Activated CD8-positive, alpha-beta T cell treated with anti-CD3 and anti-CD28 coated beads, Interleukin-2, amount 10 ng/mL, durations not matched to agents 7 days and 5 days (primary cell): ENCODE data around the gene DDX3Y. TPM values are rescaled to one million over a fixed set of nuclear protein-coding genes. Genes with fewer than 3 reads are reported as not detected.

ENCODE experiments used
- ATAC-seq: fragments of 150-1000 bp; cut with Tn5 transposase; one replicate; pipeline ENCODE4 v1.10.0; 2021; ENCODE audit warnings: moderate library complexity
- CTCF ChIA-PET: fragments of 350-600 bp; sonication (Branson Sonifier 250); formaldehyde crosslinking; loops from one replicate; lab custom pipeline; 2021; ENCODE audit warnings: antibody characterized with exemption; lab: Charles Lee
- POLR2A ChIA-PET: fragments of 350-600 bp; sonication (Branson Sonifier 250); formaldehyde crosslinking; loops from one replicate; lab custom pipeline; 2021; ENCODE audit warnings: antibody characterized with exemption; lab: Charles Lee
- DNase-seq: peaks from one replicate; pipeline ENCODE4 v3.0.0-alpha.2; 2020
- H3K27ac Mint-ChIP-seq: one replicate; pipeline ENCODE4 v1.8.0; 2021; ENCODE audit warnings: mild to moderate bottlenecking, mixed read lengths
- H3K27me3 Mint-ChIP-seq: one replicate; pipeline ENCODE4 v1.8.0; 2021; ENCODE audit warnings: low read depth, mixed read lengths
- H3K36me3 Mint-ChIP-seq: one replicate; pipeline ENCODE4 v1.8.0; 2021; ENCODE audit warnings: low read depth, mixed read lengths
- H3K4me1 Mint-ChIP-seq: one replicate; pipeline ENCODE4 v1.8.0; 2021; ENCODE audit warnings: low read depth, mixed read lengths
- H3K4me3 Mint-ChIP-seq: one replicate; pipeline ENCODE4 v1.8.0; 2021; ENCODE audit warnings: mild to moderate bottlenecking, mixed read lengths
- H3K9me3 Mint-ChIP-seq: one replicate; pipeline ENCODE4 v1.8.0; 2022; ENCODE audit warnings: mixed read lengths; ENCODE audit not compliant: insufficient read depth
- total RNA-seq, 2 experiments: library from RNA; stranded (reverse); gene quantifications; one replicate each; pipeline ENCODE4 v1.2.3, GENCODE V29; 2021

Gene DDX3Y
- total RNA-seq = 10 to 100 TPM; 74.8 to 80.6 TPM

GRCh38 chrY:12904618-12905516 is at the start of gene DDX3Y:
DDX3Y (plus strand) TSS chrY:12904868; CDS start chrY:12904937, 69 bp downstream.
- ChIA-PET CTCF (no interaction called here), POLR2A (interaction anchor here (1.0 to 1.2 kb wide), 2 partner anchors 243 to 575 kb away, joined by 3 to 6 read pairs; partner anchors contain the start of gene UTY)
- peak; percentile 86 for ATAC-seq
- Mint-ChIP-seq H3K36me3 (peaks cover 17% of the 10 kb centered on the region), H3K4me1 (peaks cover 22% of the 10 kb centered on the region), H3K4me3 (peak within 1 kb of the TSS; percentile 97), H3K27me3 (peaks cover under 1% of the 10 kb centered on the region), H3K27ac (peak within 1 kb of the TSS; percentile 100), H3K9me3 (no peaks in the 10 kb centered on the region)
- DNase-seq = peak; percentile 92

- H3K27ac Mint-ChIP-seq = no peak overlapping the region
- ChIA-PET POLR2A (interaction anchor here (0.6 kb wide), 1 partner anchor 9 kb away, joined by 3 read pairs; no protein-coding TSS in a partner anchor), CTCF (no interaction called here)
- no peak overlapping the region for H3K4me3 Mint-ChIP-seq
- DNase-seq = no peak
- H3K9me3 Mint-ChIP-seq = no peaks in the 10 kb centered on the region
- peaks cover 24% of the 10 kb centered on the region for H3K36me3 Mint-ChIP-seq
- no peaks in the 10 kb centered on the region for H3K27me3 Mint-ChIP-seq
- H3K4me1 Mint-ChIP-seq = peaks cover 2% of the 10 kb centered on the region
- no peak for ATAC-seq
Measured at GRCh38 chrY:12855791-12856275, 48.8 kb upstream of the DDX3Y start.

- Mint-ChIP-seq H3K9me3 (no peaks in the 10 kb centered on the region), H3K27ac (no peak overlapping the region), H3K4me3 (no peak overlapping the region), H3K36me3 (no peaks in the 10 kb centered on the region), H3K4me1 (no peaks in the 10 kb centered on the region), H3K27me3 (no peaks in the 10 kb centered on the region)
- CTCF ChIA-PET = no interaction called here
- no peak for ATAC-seq
- POLR2A ChIA-PET = no interaction called here
- no peak for DNase-seq
Measured at GRCh38 chrY:12867960-12868359, 36.7 kb upstream of the DDX3Y start.

- no peak for DNase-seq
Measured at GRCh38 chrY:12896973-12897372, 7.7 kb upstream of the DDX3Y start.

GRCh38 chrY:12898604-12899003 is 6.1 kb upstream of the DDX3Y start:
- H3K36me3 Mint-ChIP-seq = no peaks in the 10 kb centered on the region
- ChIA-PET CTCF (no interaction called here), POLR2A (no interaction called here)
- no peak overlapping the region for H3K27ac Mint-ChIP-seq
- DNase-seq (no peak), ATAC-seq (no peak)
- H3K27me3 Mint-ChIP-seq = peaks cover 5% of the 10 kb centered on the region
- H3K9me3 Mint-ChIP-seq = no peaks in the 10 kb centered on the region
- H3K4me1 Mint-ChIP-seq = no peaks in the 10 kb centered on the region
- no peak overlapping the region for H3K4me3 Mint-ChIP-seq

More at GRCh38 chrY:12896973-12897372, 7.7 kb upstream of the DDX3Y start:
- POLR2A ChIA-PET = interaction anchor here (0.6 kb wide), 1 partner anchor 11 kb away, joined by 3 read pairs; no protein-coding TSS in a partner anchor
- no peak for ATAC-seq
- peaks cover 5% of the 10 kb centered on the region for H3K27me3 Mint-ChIP-seq
- CTCF ChIA-PET = no interaction called here
- no peak overlapping the region for H3K27ac Mint-ChIP-seq
- H3K9me3 Mint-ChIP-seq = no peaks in the 10 kb centered on the region
- H3K4me1 Mint-ChIP-seq = no peaks in the 10 kb centered on the region
- H3K36me3 Mint-ChIP-seq = no peaks in the 10 kb centered on the region
- no peak overlapping the region for H3K4me3 Mint-ChIP-seq

- POLR2A ChIA-PET = no interaction called here
- peak; percentile 82 for DNase-seq
- peaks cover 23% of the 10 kb centered on the region for H3K36me3 Mint-ChIP-seq
- H3K4me3 Mint-ChIP-seq = peak overlapping the region; percentile 97
- peaks cover 27% of the 10 kb centered on the region for H3K4me1 Mint-ChIP-seq
- peak; percentile 59 for ATAC-seq
- H3K27ac Mint-ChIP-seq = peak overlapping the region; percentile 100
- CTCF ChIA-PET = interaction anchor here (1.1 kb wide), 1 partner anchor 438 kb away, joined by 3 read pairs; no protein-coding TSS in a partner anchor
- no peaks in the 10 kb centered on the region for H3K27me3 Mint-ChIP-seq
- H3K9me3 Mint-ChIP-seq = no peaks in the 10 kb centered on the region
Measured at GRCh38 chrY:12905517-12905872, 827 bp downstream of the DDX3Y start.

- no peak for ATAC-seq
- Mint-ChIP-seq H3K9me3 (no peaks in the 10 kb centered on the region), H3K4me3 (peak overlapping the region; percentile 97), H3K4me1 (peaks cover 29% of the 10 kb centered on the region), H3K27me3 (no peaks in the 10 kb centered on the region), H3K36me3 (peaks cover 25% of the 10 kb centered on the region), H3K27ac (peak overlapping the region; percentile 100)
- peak; percentile 26 for DNase-seq
- ChIA-PET POLR2A (no interaction called here), CTCF (interaction anchor here (1.1 kb wide), 1 partner anchor 438 kb away, joined by 3 read pairs; no protein-coding TSS in a partner anchor)
Measured at GRCh38 chrY:12905895-12906294, 1.2 kb downstream of the DDX3Y start.

GRCh38 chrY:12913541-12913940 is 8.9 kb downstream of the DDX3Y start:
- no peak overlapping the region for H3K27ac Mint-ChIP-seq
- peaks cover 46% of the 10 kb centered on the region for H3K36me3 Mint-ChIP-seq
- POLR2A ChIA-PET = no interaction called here
- no peak for ATAC-seq
- H3K4me1 Mint-ChIP-seq = peaks cover 14% of the 10 kb centered on the region
- H3K27me3 Mint-ChIP-seq = no peaks in the 10 kb centered on the region
- H3K4me3 Mint-ChIP-seq = no peak overlapping the region
- CTCF ChIA-PET = interaction anchor here (1.7 kb wide), 1 partner anchor 430 kb away, joined by 5 read pairs; no protein-coding TSS in a partner anchor
- H3K9me3 Mint-ChIP-seq = no peaks in the 10 kb centered on the region
- DNase-seq = no peak

DNA sequence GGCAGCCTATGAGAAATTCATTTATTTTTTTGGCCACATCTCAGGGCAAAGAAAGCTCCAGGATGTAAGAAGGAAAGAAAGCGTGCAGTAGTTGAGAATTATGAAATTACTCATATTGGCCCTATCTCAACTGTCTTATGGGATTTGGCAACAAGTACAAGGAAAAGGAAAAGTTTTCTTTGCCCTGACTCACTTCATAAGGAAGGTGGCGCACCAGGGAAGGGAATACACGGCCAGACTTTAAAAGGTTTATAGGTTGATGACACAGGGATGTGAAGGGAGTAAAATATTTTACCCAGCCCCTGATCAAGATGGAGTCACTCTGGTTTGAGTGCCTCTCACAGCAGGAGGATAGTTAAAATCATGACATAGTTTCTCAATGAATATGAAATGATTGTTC is 23.4 kb downstream of the DDX3Y start:
- ChIA-PET POLR2A (no interaction called here), CTCF (interaction anchor here (3.2 kb wide), 1 partner anchor 415 kb away, joined by 10 read pairs; no protein-coding TSS in a partner anchor)
- no peaks in the 10 kb centered on the region for H3K4me1 Mint-ChIP-seq
- H3K27ac Mint-ChIP-seq = no peak overlapping the region
- DNase-seq (no peak), ATAC-seq (no peak)
- H3K36me3 Mint-ChIP-seq = no peaks in the 10 kb centered on the region
- H3K9me3 Mint-ChIP-seq = no peaks in the 10 kb centered on the region
- H3K27me3 Mint-ChIP-seq = no peaks in the 10 kb centered on the region
- H3K4me3 Mint-ChIP-seq = no peak overlapping the region

GRCh38 chrY:12941725-12942687 is 37.3 kb downstream of the DDX3Y start:
- Mint-ChIP-seq H3K27me3 (no peaks in the 10 kb centered on the region), H3K4me3 (no peak overlapping the region), H3K27ac (no peak overlapping the region), H3K36me3 (peaks cover 3% of the 10 kb centered on the region), H3K4me1 (no peaks in the 10 kb centered on the region), H3K9me3 (no peaks in the 10 kb centered on the region)
- POLR2A ChIA-PET = interaction anchor here (0.5 kb wide), 1 partner anchor 283 kb away, joined by 3 read pairs; no protein-coding TSS in a partner anchor
- no peak for ATAC-seq
- CTCF ChIA-PET = no interaction called here
- no peak for DNase-seq
